ENCODE measurements around the gene DHH.

GRCh38 chr12:49093792-49094159 lies 825 bp downstream of the DHH start:
- TF ChIP-seq CTCF (IDR thresholded peaks at IDR 0.05 in 2 of 3, conservative IDR thresholded peaks at IDR 0.05 in 1 of 3; ENCODE audit: insufficient read depth in 2 of 3, low read depth in 1 of 3, low read length in 3 of 3) (no peak), POLR2AphosphoS2 (IDR thresholded peaks at IDR 0.05; ENCODE audit: low read length) (no peak), KLF6 (CRISPR knock-in tag; IDR thresholded peaks at IDR 0.05; ENCODE audit: borderline replicate concordance) (no peak), TBL1XR1 (IDR thresholded peaks at IDR 0.05; ENCODE audit: low read length in 2 of 2) (no peak), MAX (CRISPR knock-in tag; IDR thresholded peaks at IDR 0.05) (no peak), HCFC1 (IDR thresholded peaks at IDR 0.05; ENCODE audit: low read depth, low read length) (no peak), TAF15 (IDR thresholded peaks at IDR 0.05; ENCODE audit: low read depth, low read length) (no peak), ETV5 (CRISPR knock-in tag; IDR thresholded peaks at IDR 0.05; ENCODE audit: low read depth) (no peak), FOXM1 (IDR thresholded peaks at IDR 0.05; ENCODE audit: low read depth) (no peak), FOXM1 (CRISPR knock-in tag; IDR thresholded peaks at IDR 0.05; ENCODE audit: low read depth) (no peak), CREM (IDR thresholded peaks at IDR 0.05; ENCODE audit: low read depth) (no peak), ZNF197 (CRISPR knock-in tag; IDR thresholded peaks at IDR 0.05; ENCODE audit: low read depth) (no peak), POLR2A (conservative IDR thresholded peaks at IDR 0.05) (no peak), KDM5B (IDR thresholded peaks at IDR 0.05; ENCODE audit: insufficient replicate concordance, low read depth, low read length) (peak; percentile 60)
